Measurements from ENCODE around the gene FRMD3. TPM values are rescaled to one million over a fixed set of nuclear protein-coding genes. Genes with fewer than 3 reads are reported as not detected.

Gene FRMD3
- total RNA-seq, 1 donor from 2014 or later: 8.0 TPM

DNA sequence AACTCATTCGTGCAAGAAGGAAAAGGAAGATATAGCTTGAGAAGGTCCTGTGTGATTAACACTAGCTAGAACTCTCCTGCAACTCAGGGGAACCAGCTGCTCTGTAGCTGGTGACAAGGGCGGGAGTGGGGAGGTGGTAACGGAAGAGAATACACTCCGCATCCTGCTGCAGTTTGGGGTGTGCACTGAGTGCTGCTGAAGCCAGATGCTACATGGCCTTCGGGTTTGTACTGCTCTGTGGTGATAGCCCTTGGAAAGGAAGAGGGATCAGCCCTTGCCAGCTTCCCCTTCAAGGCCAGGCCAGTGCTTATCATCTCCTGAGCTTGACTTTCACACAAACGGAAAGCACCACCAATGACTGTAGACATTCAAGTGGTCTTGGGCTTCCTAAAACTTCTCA lies 34.3 kb downstream of the FRMD3 start:
- peaks cover 5% of the 10 kb centered on the region for H3K4me1 Mint-ChIP-seq (ENCODE audit: unreplicated experiment)
- DNase-seq (ENCODE audit: extremely low spot score, unreplicated experiment): no peak
- H3K4me3 Mint-ChIP-seq: no peak overlapping the region
- TF ChIP-seq, protein P1, sequence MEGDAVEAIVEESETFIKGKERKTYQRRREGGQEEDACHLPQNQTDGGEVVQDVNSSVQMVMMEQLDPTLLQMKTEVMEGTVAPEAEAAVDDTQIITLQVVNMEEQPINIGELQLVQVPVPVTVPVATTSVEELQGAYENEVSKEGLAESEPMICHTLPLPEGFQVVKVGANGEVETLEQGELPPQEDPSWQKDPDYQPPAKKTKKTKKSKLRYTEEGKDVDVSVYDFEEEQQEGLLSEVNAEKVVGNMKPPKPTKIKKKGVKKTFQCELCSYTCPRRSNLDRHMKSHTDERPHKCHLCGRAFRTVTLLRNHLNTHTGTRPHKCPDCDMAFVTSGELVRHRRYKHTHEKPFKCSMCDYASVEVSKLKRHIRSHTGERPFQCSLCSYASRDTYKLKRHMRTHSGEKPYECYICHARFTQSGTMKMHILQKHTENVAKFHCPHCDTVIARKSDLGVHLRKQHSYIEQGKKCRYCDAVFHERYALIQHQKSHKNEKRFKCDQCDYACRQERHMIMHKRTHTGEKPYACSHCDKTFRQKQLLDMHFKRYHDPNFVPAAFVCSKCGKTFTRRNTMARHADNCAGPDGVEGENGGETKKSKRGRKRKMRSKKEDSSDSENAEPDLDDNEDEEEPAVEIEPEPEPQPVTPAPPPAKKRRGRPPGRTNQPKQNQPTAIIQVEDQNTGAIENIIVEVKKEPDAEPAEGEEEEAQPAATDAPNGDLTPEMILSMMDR (conservative IDR thresholded peaks at IDR 0.05): no peak
- no peaks in the 10 kb centered on the region for H3K36me3 Mint-ChIP-seq
- H3K27me3 Mint-ChIP-seq: peaks cover 5% of the 10 kb centered on the region
- no peak overlapping the region for H3K27ac Mint-ChIP-seq
- H3K9me3 Mint-ChIP-seq: peaks cover 2% of the 10 kb centered on the region

DNA sequence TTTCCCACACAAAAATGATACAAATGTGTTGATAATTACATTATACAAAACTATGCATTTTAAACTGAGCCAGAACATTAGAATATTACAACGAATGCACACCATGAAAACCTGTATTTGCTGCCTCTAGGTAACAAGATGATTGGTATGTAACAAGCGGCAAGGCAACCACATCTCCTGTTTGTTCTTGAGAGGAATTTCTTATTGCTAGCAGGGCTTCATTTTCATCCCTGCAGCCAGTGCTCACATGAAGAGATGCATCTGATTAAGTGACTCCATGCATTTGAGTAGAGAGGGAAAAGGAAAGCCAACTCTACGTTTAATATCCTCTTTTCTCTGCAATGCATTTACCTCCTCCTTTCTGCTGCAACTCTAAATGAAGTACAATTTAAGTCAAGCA lies 36.6 kb downstream of the FRMD3 start:
- Mint-ChIP-seq H3K27ac (no peak overlapping the region), H3K27me3 (peaks cover 7% of the 10 kb centered on the region), H3K4me3 (no peak overlapping the region), H3K36me3 (no peaks in the 10 kb centered on the region), H3K4me1 (ENCODE audit: unreplicated experiment) (peaks cover 5% of the 10 kb centered on the region), H3K9me3 (peaks cover 5% of the 10 kb centered on the region)
- no peak for DNase-seq (ENCODE audit: extremely low spot score, unreplicated experiment)
- TF ChIP-seq, protein P1 (conservative IDR thresholded peaks at IDR 0.05): no peak

DNA sequence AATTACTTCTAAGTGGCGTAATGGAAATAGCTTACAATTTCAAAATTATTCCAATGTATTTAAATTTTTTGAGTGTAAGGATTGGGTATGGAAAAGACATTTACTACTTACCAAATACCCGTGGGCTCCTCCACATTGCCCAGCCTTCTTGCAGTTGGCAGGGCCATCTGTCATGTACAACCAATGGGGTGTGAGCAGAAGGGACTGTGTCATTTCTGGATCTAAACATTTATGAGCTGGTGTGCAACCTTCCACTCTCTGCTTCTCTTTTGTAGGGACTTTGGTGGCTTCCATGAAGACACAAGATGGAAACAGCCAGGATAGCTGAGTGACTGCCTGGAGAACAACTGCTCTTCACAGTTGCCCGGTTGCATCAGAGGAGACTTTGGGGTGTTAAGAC lies 40.8 kb downstream of the FRMD3 start:
- DNase-seq (ENCODE audit: extremely low spot score, unreplicated experiment): no peak
- peaks cover 5% of the 10 kb centered on the region for H3K9me3 Mint-ChIP-seq
- H3K36me3 Mint-ChIP-seq: no peaks in the 10 kb centered on the region
- H3K4me1 Mint-ChIP-seq (ENCODE audit: unreplicated experiment): peaks cover 5% of the 10 kb centered on the region
- no peak overlapping the region for H3K27ac Mint-ChIP-seq
- no peak overlapping the region for H3K4me3 Mint-ChIP-seq
- TF ChIP-seq, protein P1 (conservative IDR thresholded peaks at IDR 0.05): no peak
- H3K27me3 Mint-ChIP-seq: peaks cover 7% of the 10 kb centered on the region

DNA sequence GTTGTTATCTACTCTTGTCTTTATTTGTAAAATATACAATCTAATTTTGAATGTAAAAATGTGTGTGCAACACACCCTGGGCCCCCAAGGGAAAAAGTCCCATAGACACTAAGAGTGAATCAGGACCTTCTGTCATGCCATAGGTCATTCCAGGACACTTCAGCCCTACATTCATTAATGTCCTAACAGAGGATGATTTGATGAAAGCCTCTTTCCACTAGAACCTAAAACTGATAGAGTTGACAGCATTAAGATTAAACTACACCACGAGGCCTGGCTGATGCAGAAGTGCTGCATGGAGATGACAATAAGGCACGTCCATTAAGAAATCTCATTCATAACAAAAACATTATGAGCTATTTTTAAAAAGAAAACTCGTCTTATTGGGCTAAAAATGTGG lies 46.2 kb downstream of the FRMD3 start:
- TF ChIP-seq, protein P1 (conservative IDR thresholded peaks at IDR 0.05): no peak
- H3K36me3 Mint-ChIP-seq: no peaks in the 10 kb centered on the region
- peaks cover 9% of the 10 kb centered on the region for H3K4me1 Mint-ChIP-seq (ENCODE audit: unreplicated experiment)
- H3K27me3 Mint-ChIP-seq: no peaks in the 10 kb centered on the region
- no peaks in the 10 kb centered on the region for H3K9me3 Mint-ChIP-seq
- H3K27ac Mint-ChIP-seq: no peak overlapping the region
- no peak overlapping the region for H3K4me3 Mint-ChIP-seq
- DNase-seq (ENCODE audit: extremely low spot score, unreplicated experiment): no peak

DNA sequence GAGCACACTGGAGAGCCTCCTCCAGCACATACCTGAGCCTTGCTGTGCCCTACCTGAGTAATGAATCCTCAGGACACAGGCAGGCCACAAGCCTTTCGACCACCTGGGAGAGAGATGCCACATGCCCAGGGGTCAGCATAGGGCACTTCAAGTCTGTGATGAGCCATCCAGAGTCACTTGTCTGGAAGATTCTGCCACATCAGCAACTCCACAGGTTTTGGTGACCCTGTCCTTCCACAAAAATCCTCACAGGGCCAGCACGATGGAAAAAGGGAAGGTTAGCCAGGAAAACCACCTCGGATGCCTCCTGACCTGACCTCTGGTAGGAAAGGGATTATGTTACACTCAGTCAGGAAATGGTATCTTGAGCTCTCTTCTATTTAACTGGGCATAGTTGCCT lies 46.8 kb downstream of the FRMD3 start:
- no peaks in the 10 kb centered on the region for H3K36me3 Mint-ChIP-seq
- no peak for DNase-seq (ENCODE audit: extremely low spot score, unreplicated experiment)
- H3K9me3 Mint-ChIP-seq: no peaks in the 10 kb centered on the region
- no peak overlapping the region for H3K4me3 Mint-ChIP-seq
- H3K27ac Mint-ChIP-seq: no peak overlapping the region
- H3K4me1 Mint-ChIP-seq (ENCODE audit: unreplicated experiment): peaks cover 9% of the 10 kb centered on the region
- TF ChIP-seq, protein P1 (conservative IDR thresholded peaks at IDR 0.05): no peak
- H3K27me3 Mint-ChIP-seq: no peaks in the 10 kb centered on the region

DNA sequence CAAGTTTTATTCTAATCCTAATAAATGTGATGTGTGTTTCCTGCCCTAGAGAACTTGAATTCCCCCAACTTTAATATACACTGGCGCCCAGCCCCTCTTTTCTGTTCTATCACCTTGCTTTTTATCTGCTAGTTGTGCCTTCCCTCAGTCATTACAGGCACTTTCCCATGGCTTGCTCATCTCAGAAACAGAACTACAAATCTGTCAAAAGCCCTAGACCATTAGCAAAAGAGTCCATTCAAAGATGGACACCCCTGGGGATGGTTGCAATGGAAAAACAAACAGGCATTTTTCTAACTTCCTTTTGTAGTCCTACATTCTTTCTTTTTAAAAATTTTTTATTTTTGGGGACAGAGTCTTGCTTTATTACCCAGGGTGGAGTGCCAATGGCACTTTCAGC lies 48.2 kb downstream of the FRMD3 start:
- TF ChIP-seq, protein P1 (conservative IDR thresholded peaks at IDR 0.05): no peak
- Mint-ChIP-seq H3K36me3 (no peaks in the 10 kb centered on the region), H3K27me3 (no peaks in the 10 kb centered on the region), H3K27ac (no peak overlapping the region), H3K4me1 (ENCODE audit: unreplicated experiment) (peaks cover 9% of the 10 kb centered on the region), H3K4me3 (no peak overlapping the region), H3K9me3 (no peaks in the 10 kb centered on the region)
- no peak for DNase-seq (ENCODE audit: extremely low spot score, unreplicated experiment)
